GM12864 (cell line): Measurements from ENCODE around the gene PRPF39.
"Not testable (repeated sequence)": the region's sequence is repeated elsewhere in the genome, so short reads cannot be mapped to it uniquely, and the experiment has no call there.

Source experiments
- DNase-seq: peaks from one replicate; pipeline ENCODE4 v3.0.0-alpha.2; 2011; ENCODE audit warnings: low read depth
- H3K4me3 ChIP-seq: 2 replicates; pipeline ENCODE4 v1.5.1; 2011; ENCODE audit warnings: mild to moderate bottlenecking, low read depth, low read length, control low read depth
- TF ChIP-seq, protein P1 (sequence below): IDR thresholded peaks from 2 replicates; pipeline ENCODE4 v1.5.1; 2011; ENCODE audit warnings: low read depth, mild to moderate bottlenecking, moderate library complexity, low read length, control low read depth, inconsistent platforms; ENCODE audit errors: missing control alignments

Gene PRPF39

DNA sequence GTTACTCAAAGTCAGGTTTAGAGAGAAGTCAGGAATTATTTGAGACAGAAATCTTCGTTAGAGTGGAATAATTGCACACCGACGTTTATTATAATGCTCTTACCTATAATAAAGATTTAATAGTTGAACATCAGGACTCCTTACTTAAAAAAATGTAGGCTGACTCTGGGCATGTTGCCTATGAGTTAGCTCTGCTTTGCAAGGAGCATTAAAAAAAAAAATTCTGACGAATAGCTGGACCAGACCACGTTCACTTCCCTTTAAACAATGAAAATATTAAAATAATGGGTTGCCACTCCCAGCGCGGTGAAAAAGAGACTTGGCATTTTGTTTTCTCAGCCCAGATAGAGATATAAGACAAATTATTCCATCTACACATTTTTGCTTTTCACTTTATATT, 51.2 kb downstream of the PRPF39 start:
- no peak for DNase-seq
- TF ChIP-seq, protein P1, sequence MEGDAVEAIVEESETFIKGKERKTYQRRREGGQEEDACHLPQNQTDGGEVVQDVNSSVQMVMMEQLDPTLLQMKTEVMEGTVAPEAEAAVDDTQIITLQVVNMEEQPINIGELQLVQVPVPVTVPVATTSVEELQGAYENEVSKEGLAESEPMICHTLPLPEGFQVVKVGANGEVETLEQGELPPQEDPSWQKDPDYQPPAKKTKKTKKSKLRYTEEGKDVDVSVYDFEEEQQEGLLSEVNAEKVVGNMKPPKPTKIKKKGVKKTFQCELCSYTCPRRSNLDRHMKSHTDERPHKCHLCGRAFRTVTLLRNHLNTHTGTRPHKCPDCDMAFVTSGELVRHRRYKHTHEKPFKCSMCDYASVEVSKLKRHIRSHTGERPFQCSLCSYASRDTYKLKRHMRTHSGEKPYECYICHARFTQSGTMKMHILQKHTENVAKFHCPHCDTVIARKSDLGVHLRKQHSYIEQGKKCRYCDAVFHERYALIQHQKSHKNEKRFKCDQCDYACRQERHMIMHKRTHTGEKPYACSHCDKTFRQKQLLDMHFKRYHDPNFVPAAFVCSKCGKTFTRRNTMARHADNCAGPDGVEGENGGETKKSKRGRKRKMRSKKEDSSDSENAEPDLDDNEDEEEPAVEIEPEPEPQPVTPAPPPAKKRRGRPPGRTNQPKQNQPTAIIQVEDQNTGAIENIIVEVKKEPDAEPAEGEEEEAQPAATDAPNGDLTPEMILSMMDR: no peak
- peak overlapping the region; percentile 96 for H3K4me3 ChIP-seq

DNA sequence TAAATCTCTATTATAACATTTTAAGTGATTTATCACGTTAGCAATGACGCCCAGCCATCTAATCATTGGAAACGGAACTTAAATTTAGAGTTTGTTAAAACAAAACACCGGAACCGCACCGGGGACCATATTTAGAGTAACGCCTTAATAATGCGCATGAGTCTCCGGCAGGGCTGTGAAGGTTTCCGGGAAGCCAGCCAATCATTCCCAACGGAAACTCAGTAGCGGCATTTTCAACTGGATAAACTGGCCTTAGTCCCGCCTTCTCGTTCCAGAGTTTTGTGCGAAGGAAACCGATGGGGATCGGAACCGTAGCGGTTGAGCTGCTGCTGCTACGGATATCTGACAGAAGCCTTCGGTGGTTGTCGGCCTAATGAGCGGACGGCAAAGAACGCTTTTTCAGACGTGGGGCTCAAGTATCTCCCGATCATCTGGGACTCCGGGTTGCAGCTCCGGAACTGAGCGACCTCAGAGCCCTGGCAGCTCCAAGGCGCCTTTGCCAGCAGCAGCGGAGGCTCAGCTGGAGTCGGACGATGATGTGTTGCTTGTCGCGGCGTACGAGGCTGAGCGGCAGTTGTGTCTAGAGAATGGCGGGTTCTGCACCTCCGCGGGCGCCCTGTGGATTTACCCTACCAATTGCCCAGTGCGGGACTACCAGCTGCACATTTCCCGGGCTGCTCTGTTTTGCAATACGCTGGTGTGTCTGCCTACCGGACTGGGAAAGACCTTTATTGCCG, 51.9 kb downstream of the PRPF39 start, which contains the start of gene FANCM:
Gene FANCM, plus strand, starts transcription at position 272 of the 737 bp plus-strand sequence. Its CDS starts 102 bp downstream, at position 374.
- peak within 1 kb of the TSS; percentile 96 for H3K4me3 ChIP-seq
- peak; percentile 97 for DNase-seq
- TF ChIP-seq, protein P1: no peak

DNA sequence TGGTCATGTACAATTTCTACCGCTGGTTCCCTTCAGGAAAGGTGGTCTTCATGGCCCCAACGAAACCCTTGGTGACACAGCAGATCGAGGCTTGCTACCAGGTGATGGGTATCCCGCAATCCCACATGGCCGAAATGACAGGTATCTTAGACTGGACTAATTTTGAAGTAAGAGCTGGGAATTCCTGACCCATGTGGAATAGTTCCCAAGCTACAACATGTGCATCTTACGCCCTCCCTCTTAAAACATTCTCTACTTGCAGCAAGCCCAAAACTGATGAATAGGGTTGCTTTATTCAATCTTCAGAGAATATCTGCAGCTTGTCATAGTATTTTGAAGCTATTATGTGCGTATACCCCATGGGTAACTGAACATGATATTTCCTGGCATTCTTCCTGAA, 52.5 kb downstream of the PRPF39 start:
- TF ChIP-seq, protein P1: no peak
- no peak for DNase-seq

DNA sequence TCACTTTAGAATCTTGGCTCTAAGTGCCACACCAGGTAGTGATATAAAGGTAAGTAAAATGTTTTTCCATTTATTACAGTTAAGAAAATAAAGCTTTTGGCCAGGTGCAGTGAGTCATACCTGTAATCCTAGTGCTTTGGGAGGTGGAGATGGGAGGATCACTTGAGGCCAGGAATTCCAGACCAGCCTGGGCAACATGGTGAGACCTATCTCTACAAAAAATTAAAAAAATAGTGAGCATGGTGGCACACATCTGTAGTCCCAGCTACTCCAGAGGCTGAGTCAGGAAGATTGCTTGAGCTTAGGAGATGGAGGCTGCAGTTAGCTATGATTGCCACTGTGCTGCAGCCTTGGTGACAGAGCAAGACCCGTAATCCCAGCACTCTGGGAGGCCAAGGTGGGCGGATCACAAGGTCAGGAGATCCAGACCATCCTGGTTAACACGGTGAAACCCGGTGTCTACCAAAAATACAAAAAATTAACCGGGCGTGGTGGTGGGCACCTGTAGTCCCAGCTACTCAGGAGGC, 56.8 kb downstream of the PRPF39 start:
- TF ChIP-seq, protein P1: no peak
- DNase-seq: no peak
- no peak overlapping the region for H3K4me3 ChIP-seq

More for the DNA sequence above, 52.5 kb downstream of the PRPF39 start:
- peak overlapping the region; percentile 96 for H3K4me3 ChIP-seq

DNA sequence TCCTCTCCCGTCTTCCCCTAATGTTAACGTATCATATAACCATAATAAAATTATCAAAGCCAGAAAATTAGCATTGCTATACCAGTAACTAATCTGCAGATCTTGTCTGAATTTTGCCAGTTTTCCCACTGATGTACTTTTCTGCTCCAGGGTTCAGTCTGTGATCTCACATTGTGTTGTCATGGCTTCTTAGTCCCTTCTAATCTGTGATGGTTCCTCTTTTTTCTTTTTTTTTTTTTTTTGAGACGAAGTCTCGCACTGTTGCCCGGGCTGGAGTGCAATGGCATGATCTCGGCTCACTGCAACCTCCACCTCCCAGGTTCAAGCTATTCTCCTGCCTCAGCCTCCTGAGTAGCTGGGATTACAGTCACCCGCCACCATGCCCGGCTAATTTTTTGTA, 58.2 kb downstream of the PRPF39 start:
- not testable (repeated sequence) for DNase-seq, H3K4me3 ChIP-seq

DNA sequence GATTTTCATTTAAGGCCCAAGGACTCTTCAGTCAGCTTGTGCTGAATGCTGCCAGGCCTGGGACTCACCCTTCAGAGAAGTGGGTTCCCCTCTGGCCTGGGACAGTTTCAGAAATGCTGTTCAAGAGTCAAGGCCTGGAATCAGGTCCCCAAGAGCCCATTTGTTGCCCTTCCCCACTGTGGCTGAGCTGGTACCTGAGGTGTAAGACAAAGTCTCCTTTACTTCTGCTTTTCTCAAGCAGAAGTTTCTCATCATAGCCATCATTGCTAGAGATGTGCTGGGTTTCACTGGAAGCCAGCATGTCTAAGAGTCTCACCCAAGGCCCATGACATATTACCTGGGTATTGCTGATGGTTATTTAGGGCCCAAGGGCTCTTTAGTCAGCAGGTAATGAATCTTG, 60.7 kb downstream of the PRPF39 start:
- TF ChIP-seq, protein P1: no peak
- no peak for DNase-seq

DNA sequence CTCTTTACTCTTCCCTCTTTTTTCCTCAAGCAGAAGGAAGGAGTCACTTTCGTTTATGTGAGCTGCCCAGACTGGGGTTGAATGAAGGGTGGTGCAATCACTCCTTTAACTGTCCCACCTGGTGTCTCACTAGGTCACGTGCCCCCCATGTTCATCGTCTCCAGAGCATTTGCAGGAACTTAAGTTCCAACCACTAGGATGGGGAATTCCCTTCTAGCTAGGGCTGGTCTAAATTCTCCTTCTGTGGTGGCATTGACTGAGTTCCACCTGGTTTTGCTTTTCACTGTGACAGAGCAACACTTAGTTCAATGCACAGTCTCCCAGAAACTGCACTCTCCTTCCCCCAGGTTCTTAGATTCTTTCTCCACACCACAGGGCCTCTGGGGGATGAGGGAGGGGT, 61.3 kb downstream of the PRPF39 start:
- TF ChIP-seq, protein P1: no peak
- no peak for DNase-seq
- no peak overlapping the region for H3K4me3 ChIP-seq

More for the DNA sequence above, 60.7 kb downstream of the PRPF39 start:
- H3K4me3 ChIP-seq: no peak overlapping the region
